GM23338 (cell line): Measurements from ENCODE around the gene GPC6. TPM values are rescaled to one million over a fixed set of nuclear protein-coding genes. Genes with fewer than 3 reads are reported as not detected.

Experiments
- ATAC-seq: fragments of 200-7000 bp; cut with Tn5 transposase; 3 replicates; pipeline ENCODE4 v1.9.1; 2020
- DNase-seq: peaks from one replicate; pipeline ENCODE4 v3.0.0-alpha.2; 2015; ENCODE audit warnings: low spot score
- H2AFZ ChIP-seq: fragments of 200-600 bp; sonication (generic); 2 replicates; pipeline ENCODE4 v1.8.0; 2016; ENCODE audit warnings: antibody characterized with exemption, mild to moderate bottlenecking, moderate library complexity
- H3F3A ChIP-seq: fragments of 200-600 bp; sonication (generic); replicated peaks from 2 replicates; pipeline ENCODE4 v1.8.0; 2017; ENCODE audit warnings: antibody characterized with exemption, mixed run types, low read depth
- H3K27ac ChIP-seq: fragments of 200-600 bp; sonication (generic); 2 replicates; pipeline ENCODE4 v1.6.1; 2016; ENCODE audit warnings: low read depth
- H3K27me3 ChIP-seq: fragments of 200-600 bp; sonication (generic); 2 replicates; pipeline ENCODE4 v1.8.0; 2016; ENCODE audit warnings: mild to moderate bottlenecking, mixed run types, moderate library complexity; ENCODE audit not compliant: insufficient read depth
- H3K36me3 ChIP-seq: fragments of 200-600 bp; sonication (generic); 2 replicates; pipeline ENCODE4 v1.8.0; 2016; ENCODE audit warnings: mild to moderate bottlenecking; ENCODE audit not compliant: insufficient read depth
- H3K4me1 ChIP-seq: fragments of 200-600 bp; sonication (generic); 2 replicates; pipeline ENCODE4 v1.8.0; 2016; ENCODE audit warnings: mild to moderate bottlenecking, moderate library complexity; ENCODE audit not compliant: insufficient read depth
- H3K4me2 ChIP-seq: fragments of 200-600 bp; sonication (generic); 2 replicates; pipeline ENCODE4 v1.7.1; 2017; ENCODE audit warnings: mixed run types
- H3K4me3 ChIP-seq: fragments of 200-600 bp; sonication (generic); 2 replicates; pipeline ENCODE4 v1.6.1; 2016; ENCODE audit warnings: mixed run types
- H3K79me2 ChIP-seq: fragments of 200-600 bp; sonication (generic); replicated peaks from 2 replicates; pipeline ENCODE4 v1.8.0; 2017; ENCODE audit warnings: mild to moderate bottlenecking; ENCODE audit not compliant: insufficient read depth
- H3K9me2 ChIP-seq: fragments of 200-600 bp; sonication (generic); 2 replicates; pipeline ENCODE4 v1.8.0; 2017; ENCODE audit not compliant: insufficient read depth
- H4K20me1 ChIP-seq: fragments of 200-600 bp; sonication (generic); replicated peaks from 2 replicates; pipeline ENCODE4 v1.8.0; 2017; ENCODE audit warnings: mild to moderate bottlenecking; ENCODE audit not compliant: insufficient read depth
- H3K27ac Mint-ChIP-seq: 2 replicates; pipeline ENCODE4 v1.8.0; 2020; ENCODE audit warnings: inconsistent platforms, mild to moderate bottlenecking, moderate library complexity, mixed read lengths
- H3K27me3 Mint-ChIP-seq: 3 replicates; pipeline ENCODE4 v1.8.0; 2022; ENCODE audit warnings: low read depth, mild to moderate bottlenecking, moderate library complexity, mixed read lengths, inconsistent platforms; ENCODE audit not compliant: insufficient read depth, poor library complexity
- H3K36me3 Mint-ChIP-seq: 3 replicates; pipeline ENCODE4 v1.8.0; 2021; ENCODE audit warnings: low read depth, mild to moderate bottlenecking, inconsistent platforms, moderate library complexity, mixed read lengths
- H3K4me1 Mint-ChIP-seq: 3 replicates; pipeline ENCODE4 v1.8.0; 2020; ENCODE audit warnings: mild to moderate bottlenecking, inconsistent platforms, mixed read lengths
- H3K4me3 Mint-ChIP-seq: 3 replicates; pipeline ENCODE4 v1.8.0; 2021; ENCODE audit warnings: moderate library complexity, mild to moderate bottlenecking, inconsistent platforms, mixed read lengths
- H3K9me3 Mint-ChIP-seq: 3 replicates; pipeline ENCODE4 v1.8.0; 2020; ENCODE audit warnings: moderate library complexity, mild to moderate bottlenecking, inconsistent platforms, mixed read lengths
- CREB1 ChIP-seq: fragments of 250-450 bp; sonication (Bioruptor Pico); IDR thresholded peaks from 2 replicates; pipeline ENCODE4 v1.5.0; 2020; ENCODE audit warnings: low read depth, mild to moderate bottlenecking, moderate library complexity
- CTCF ChIP-seq, 2 experiments: fragments of 200-600 bp in 1 of 2; sonication (generic) in 1 of 2; conservative IDR thresholded peaks; 2 replicates each; pipeline versions ENCODE4 v1.5.1 to v1.6.1; 2016 to 2017; ENCODE audit warnings: antibody characterized with exemption in 2 of 2, low read depth in 2 of 2, mild to moderate bottlenecking in 2 of 2, moderate library complexity in 1 of 2
- EZH2 ChIP-seq: fragments of 200-600 bp; sonication (generic); IDR thresholded peaks from one replicate; pipeline ENCODE4 v1.8.0; 2017; ENCODE audit warnings: antibody characterized with exemption, mild to moderate bottlenecking, low read depth; ENCODE audit not compliant: unreplicated experiment
- EZH2phosphoT487 ChIP-seq: fragments of 200-600 bp; sonication (generic); IDR thresholded peaks from one replicate; pipeline ENCODE4 v1.8.1; 2018; ENCODE audit warnings: antibody characterized with exemption; ENCODE audit not compliant: unreplicated experiment
- JUNB ChIP-seq: IDR thresholded peaks from one replicate; pipeline ENCODE4 v1.6.1; 2016; ENCODE audit warnings: antibody characterized with exemption; ENCODE audit not compliant: unreplicated experiment
- NANOG ChIP-seq: IDR thresholded peaks from 2 replicates; pipeline ENCODE4 v1.6.1; 2016; ENCODE audit warnings: antibody characterized with exemption, borderline replicate concordance
- POLR2AphosphoS5 ChIP-seq: IDR thresholded peaks from 2 replicates; pipeline ENCODE4 v1.6.1; 2016; ENCODE audit warnings: antibody characterized with exemption, low read depth
- STAT1 ChIP-seq: IDR thresholded peaks from one replicate; pipeline ENCODE4 v1.6.1; 2016; ENCODE audit warnings: antibody characterized with exemption; ENCODE audit not compliant: unreplicated experiment
- ZNF114 ChIP-seq: fragments of 250-450 bp; sonication (Bioruptor Pico); IDR thresholded peaks from 2 replicates; pipeline ENCODE4 v1.5.0; 2020; ENCODE audit warnings: mild to moderate bottlenecking, moderate library complexity
- ZNF331 ChIP-seq: fragments of 250-450 bp; sonication (Bioruptor Pico); IDR thresholded peaks from 2 replicates; pipeline ENCODE4 v1.5.0; 2020; ENCODE audit warnings: low read depth, mild to moderate bottlenecking, moderate library complexity
- polyA plus RNA-seq: library from polyadenylated mRNA; unstranded; fragments of >200 nt; fragmentation: Nextera tagmentation; extraction: Ambion mirVana; gene quantifications from 2 replicates; pipeline ENCODE4 v1.2.1, GENCODE V29; 2016
- total RNA-seq: library from RNA; depleted of rRNA; stranded (reverse); fragments of >200 nt; shearing (Covaris generic); gene quantifications from 2 replicates; pipeline ENCODE4 v1.2.3, GENCODE V29; 2014
- TF ChIP-seq, protein P1 (sequence below): fragments of 250-450 bp; sonication (Bioruptor Pico); IDR thresholded peaks from 2 replicates; pipeline ENCODE4 v1.5.0; 2020; ENCODE audit warnings: mild to moderate bottlenecking, moderate library complexity
- TF ChIP-seq, protein P2 (sequence below): IDR thresholded peaks from 2 replicates; pipeline ENCODE4 v1.6.1; 2016; ENCODE audit warnings: antibody characterized with exemption
- TF ChIP-seq, protein P3 (sequence below): IDR thresholded peaks from one replicate; pipeline ENCODE4 v1.6.1; 2018; ENCODE audit warnings: antibody characterized with exemption; ENCODE audit not compliant: unreplicated experiment

Gene GPC6
- total and polyA plus RNA-seq, 2 experiments from 2014 or later = 6.4 to 28.6 TPM

- no peaks in the 10 kb centered on the region for H3F3A ChIP-seq
- H3K9me2 ChIP-seq = no peaks in the 10 kb centered on the region; the same call in 1 of the 2 replicates
- H3K36me3 Mint-ChIP-seq = peaks cover 3% of the 10 kb centered on the region; the same call in 1 of the 3 replicates
- H3K4me3 ChIP-seq = no peak overlapping the region
- no peaks in the 10 kb centered on the region for H3K27me3 Mint-ChIP-seq
- H3K4me1 Mint-ChIP-seq = peaks cover 20% of the 10 kb centered on the region
- DNase-seq (no peak), ATAC-seq (no peak)
- no peak overlapping the region for H2AFZ ChIP-seq
- H3K79me2 ChIP-seq = no peaks in the 10 kb centered on the region
- no peaks in the 10 kb centered on the region; the same call in 2 of the 3 replicates for H3K9me3 Mint-ChIP-seq
- H3K27ac ChIP-seq = no peak overlapping the region
- no peak overlapping the region for H3K4me3 Mint-ChIP-seq
- H3K27me3 ChIP-seq = no peaks in the 10 kb centered on the region
- H3K4me1 ChIP-seq = peaks cover 3% of the 10 kb centered on the region; the same call in 1 of the 2 replicates
- no peak for TF ChIP-seq EZH2phosphoT487
- TF ChIP-seq, protein P1, sequence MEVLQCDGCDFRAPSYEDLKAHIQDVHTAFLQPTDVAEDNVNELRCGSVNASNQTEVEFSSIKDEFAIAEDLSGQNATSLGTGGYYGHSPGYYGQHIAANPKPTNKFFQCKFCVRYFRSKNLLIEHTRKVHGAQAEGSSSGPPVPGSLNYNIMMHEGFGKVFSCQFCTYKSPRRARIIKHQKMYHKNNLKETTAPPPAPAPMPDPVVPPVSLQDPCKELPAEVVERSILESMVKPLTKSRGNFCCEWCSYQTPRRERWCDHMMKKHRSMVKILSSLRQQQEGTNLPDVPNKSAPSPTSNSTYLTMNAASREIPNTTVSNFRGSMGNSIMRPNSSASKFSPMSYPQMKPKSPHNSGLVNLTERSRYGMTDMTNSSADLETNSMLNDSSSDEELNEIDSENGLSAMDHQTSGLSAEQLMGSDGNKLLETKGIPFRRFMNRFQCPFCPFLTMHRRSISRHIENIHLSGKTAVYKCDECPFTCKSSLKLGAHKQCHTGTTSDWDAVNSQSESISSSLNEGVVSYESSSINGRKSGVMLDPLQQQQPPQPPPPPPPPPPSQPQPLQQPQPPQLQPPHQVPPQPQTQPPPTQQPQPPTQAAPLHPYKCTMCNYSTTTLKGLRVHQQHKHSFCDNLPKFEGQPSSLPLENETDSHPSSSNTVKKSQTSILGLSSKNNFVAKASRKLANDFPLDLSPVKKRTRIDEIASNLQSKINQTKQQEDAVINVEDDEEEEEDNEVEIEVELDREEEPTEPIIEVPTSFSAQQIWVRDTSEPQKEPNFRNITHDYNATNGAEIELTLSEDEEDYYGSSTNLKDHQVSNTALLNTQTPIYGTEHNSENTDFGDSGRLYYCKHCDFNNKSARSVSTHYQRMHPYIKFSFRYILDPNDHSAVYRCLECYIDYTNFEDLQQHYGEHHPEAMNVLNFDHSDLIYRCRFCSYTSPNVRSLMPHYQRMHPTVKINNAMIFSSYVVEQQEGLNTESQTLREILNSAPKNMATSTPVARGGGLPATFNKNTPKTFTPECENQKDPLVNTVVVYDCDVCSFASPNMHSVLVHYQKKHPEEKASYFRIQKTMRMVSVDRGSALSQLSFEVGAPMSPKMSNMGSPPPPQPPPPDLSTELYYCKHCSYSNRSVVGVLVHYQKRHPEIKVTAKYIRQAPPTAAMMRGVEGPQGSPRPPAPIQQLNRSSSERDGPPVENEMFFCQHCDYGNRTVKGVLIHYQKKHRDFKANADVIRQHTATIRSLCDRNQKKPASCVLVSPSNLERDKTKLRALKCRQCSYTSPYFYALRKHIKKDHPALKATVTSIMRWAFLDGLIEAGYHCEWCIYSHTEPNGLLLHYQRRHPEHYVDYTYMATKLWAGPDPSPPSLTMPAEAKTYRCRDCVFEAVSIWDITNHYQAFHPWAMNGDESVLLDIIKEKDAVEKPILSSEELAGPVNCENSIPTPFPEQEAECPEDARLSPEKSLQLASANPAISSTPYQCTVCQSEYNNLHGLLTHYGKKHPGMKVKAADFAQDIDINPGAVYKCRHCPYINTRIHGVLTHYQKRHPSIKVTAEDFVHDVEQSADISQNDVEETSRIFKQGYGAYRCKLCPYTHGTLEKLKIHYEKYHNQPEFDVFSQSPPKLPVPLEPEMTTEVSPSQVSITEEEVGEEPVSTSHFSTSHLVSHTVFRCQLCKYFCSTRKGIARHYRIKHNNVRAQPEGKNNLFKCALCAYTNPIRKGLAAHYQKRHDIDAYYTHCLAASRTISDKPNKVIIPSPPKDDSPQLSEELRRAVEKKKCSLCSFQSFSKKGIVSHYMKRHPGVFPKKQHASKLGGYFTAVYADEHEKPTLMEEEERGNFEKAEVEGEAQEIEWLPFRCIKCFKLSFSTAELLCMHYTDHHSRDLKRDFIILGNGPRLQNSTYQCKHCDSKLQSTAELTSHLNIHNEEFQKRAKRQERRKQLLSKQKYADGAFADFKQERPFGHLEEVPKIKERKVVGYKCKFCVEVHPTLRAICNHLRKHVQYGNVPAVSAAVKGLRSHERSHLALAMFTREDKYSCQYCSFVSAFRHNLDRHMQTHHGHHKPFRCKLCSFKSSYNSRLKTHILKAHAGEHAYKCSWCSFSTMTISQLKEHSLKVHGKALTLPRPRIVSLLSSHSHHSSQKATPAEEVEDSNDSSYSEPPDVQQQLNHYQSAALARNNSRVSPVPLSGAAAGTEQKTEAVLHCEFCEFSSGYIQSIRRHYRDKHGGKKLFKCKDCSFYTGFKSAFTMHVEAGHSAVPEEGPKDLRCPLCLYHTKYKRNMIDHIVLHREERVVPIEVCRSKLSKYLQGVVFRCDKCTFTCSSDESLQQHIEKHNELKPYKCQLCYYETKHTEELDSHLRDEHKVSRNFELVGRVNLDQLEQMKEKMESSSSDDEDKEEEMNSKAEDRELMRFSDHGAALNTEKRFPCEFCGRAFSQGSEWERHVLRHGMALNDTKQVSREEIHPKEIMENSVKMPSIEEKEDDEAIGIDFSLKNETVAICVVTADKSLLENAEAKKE = no peak
- no peak for TF ChIP-seq STAT1
- TF ChIP-seq POLR2AphosphoS5 = no peak
- TF ChIP-seq CREB1 = no peak
- TF ChIP-seq JUNB = no peak
- no peak for TF ChIP-seq EZH2
- TF ChIP-seq, protein P2, sequence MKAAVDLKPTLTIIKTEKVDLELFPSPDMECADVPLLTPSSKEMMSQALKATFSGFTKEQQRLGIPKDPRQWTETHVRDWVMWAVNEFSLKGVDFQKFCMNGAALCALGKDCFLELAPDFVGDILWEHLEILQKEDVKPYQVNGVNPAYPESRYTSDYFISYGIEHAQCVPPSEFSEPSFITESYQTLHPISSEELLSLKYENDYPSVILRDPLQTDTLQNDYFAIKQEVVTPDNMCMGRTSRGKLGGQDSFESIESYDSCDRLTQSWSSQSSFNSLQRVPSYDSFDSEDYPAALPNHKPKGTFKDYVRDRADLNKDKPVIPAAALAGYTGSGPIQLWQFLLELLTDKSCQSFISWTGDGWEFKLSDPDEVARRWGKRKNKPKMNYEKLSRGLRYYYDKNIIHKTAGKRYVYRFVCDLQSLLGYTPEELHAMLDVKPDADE = no peak
- no peak for TF ChIP-seq CTCF (conservative IDR thresholded peaks at IDR 0.05; ENCODE audit: low read depth in 2 of 2)
- TF ChIP-seq, protein P3, sequence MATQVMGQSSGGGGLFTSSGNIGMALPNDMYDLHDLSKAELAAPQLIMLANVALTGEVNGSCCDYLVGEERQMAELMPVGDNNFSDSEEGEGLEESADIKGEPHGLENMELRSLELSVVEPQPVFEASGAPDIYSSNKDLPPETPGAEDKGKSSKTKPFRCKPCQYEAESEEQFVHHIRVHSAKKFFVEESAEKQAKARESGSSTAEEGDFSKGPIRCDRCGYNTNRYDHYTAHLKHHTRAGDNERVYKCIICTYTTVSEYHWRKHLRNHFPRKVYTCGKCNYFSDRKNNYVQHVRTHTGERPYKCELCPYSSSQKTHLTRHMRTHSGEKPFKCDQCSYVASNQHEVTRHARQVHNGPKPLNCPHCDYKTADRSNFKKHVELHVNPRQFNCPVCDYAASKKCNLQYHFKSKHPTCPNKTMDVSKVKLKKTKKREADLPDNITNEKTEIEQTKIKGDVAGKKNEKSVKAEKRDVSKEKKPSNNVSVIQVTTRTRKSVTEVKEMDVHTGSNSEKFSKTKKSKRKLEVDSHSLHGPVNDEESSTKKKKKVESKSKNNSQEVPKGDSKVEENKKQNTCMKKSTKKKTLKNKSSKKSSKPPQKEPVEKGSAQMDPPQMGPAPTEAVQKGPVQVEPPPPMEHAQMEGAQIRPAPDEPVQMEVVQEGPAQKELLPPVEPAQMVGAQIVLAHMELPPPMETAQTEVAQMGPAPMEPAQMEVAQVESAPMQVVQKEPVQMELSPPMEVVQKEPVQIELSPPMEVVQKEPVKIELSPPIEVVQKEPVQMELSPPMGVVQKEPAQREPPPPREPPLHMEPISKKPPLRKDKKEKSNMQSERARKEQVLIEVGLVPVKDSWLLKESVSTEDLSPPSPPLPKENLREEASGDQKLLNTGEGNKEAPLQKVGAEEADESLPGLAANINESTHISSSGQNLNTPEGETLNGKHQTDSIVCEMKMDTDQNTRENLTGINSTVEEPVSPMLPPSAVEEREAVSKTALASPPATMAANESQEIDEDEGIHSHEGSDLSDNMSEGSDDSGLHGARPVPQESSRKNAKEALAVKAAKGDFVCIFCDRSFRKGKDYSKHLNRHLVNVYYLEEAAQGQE = no peak
- TF ChIP-seq NANOG = no peak
- TF ChIP-seq ZNF114 (CRISPR knock-in tag) = no peak
- TF ChIP-seq ZNF331 (CRISPR knock-in tag) = no peak
- H4K20me1 ChIP-seq = no peaks in the 10 kb centered on the region
- H3K27ac Mint-ChIP-seq = no peak overlapping the region
- no peaks in the 10 kb centered on the region for H3K36me3 ChIP-seq
- no peak overlapping the region for H3K4me2 ChIP-seq
Observed at GRCh38 chr13:93746589-93746988, 520.0 kb downstream of the GPC6 start.
